H1 (cell line): Measurements from ENCODE around the gene CDC42SE1. TPM values are rescaled to one million over a fixed set of nuclear protein-coding genes. Genes with fewer than 3 reads are reported as not detected.

ENCODE experiments used
- BCL11A ChIP-seq, 2 experiments: IDR thresholded peaks; one replicate each; pipeline ENCODE4 v1.6.1; 2011; ENCODE audit warnings: low read depth in 2 of 2, low read length in 2 of 2, mild to moderate bottlenecking in 2 of 2
- CHD7 ChIP-seq: fragments of 300-600 bp; sonication (generic); IDR thresholded peaks from 2 replicates; pipeline ENCODE4 v1.7.1; 2012; ENCODE audit warnings: low read length, moderate library complexity, mild to moderate bottlenecking, inconsistent platforms; ENCODE audit not compliant: insufficient replicate concordance
- KDM5A ChIP-seq: fragments of 200-600 bp; IDR thresholded peaks from 2 replicates; pipeline ENCODE4 v1.7.1; 2012; ENCODE audit warnings: mild to moderate bottlenecking, low read length, inconsistent platforms, mixed read lengths
- RBBP5 ChIP-seq: IDR thresholded peaks from 2 replicates; pipeline ENCODE4 v1.7.1; 2012; ENCODE audit warnings: low read depth, mild to moderate bottlenecking, inconsistent platforms, low read length, moderate library complexity, borderline replicate concordance
- SP2 ChIP-seq: IDR thresholded peaks from 2 replicates; pipeline ENCODE4 v1.6.1; 2012; ENCODE audit warnings: mild to moderate bottlenecking, low read length, inconsistent platforms
- TAF7 ChIP-seq: optimal IDR thresholded peaks from 2 replicates; pipeline ENCODE3; 2011; ENCODE audit warnings: low read depth, mild to moderate bottlenecking, inconsistent platforms, low read length, moderate library complexity, borderline replicate concordance
- polyA plus RNA-seq, 7 experiments: library from polyadenylated mRNA; depleted of rRNA in 3 of 7; stranded (reverse) in 5 of 7; unstranded in 2 of 7; fragments of >200 nt in 5 of 7; fragments of 200-250 nt in 2 of 7; gene quantifications; 1 replicate in 5 of 7; 2 replicates in 1 of 7; 4 replicates in 1 of 7; pipeline versions ENCODE4 v1.2.1 to v1.2.3, GENCODE V29; 2011 to 2013; ENCODE audit warnings: missing spikeins in 2 of 7, mixed read lengths in 2 of 7
- total RNA-seq: library from RNA; stranded (reverse); fragmentation: NEBNext Ultra II Directional; extraction: Animal tissue kit (Norgen Biotek cat#: 25700); gene quantifications from 2 replicates; pipeline ENCODE4 v1.2.1, GENCODE V29; 2021
- TF ChIP-seq, protein P1 (sequence below), 3 experiments: IDR thresholded peaks; 1 replicate in 2 of 3; 2 replicates in 1 of 3; pipeline versions ENCODE4 v1.5.1 to v1.6.1; 2011; ENCODE audit warnings: low read length in 3 of 3, mild to moderate bottlenecking in 3 of 3, inconsistent platforms in 2 of 3, low read depth in 1 of 3, moderate library complexity in 1 of 3; ENCODE audit not compliant: insufficient read depth in 1 of 3; ENCODE audit errors: control extremely low read depth in 1 of 3

CDC42SE1 gene
- total and polyA plus RNA-seq, 2 of the 8 experiments (the other 6 are each of a cell fraction or from before 2014, with no cell fraction given): 30.5 to 74.1 TPM

GRCh38 chr1:151060007-151060656, 710 bp upstream of the CDC42SE1 start, which contains the start of gene MLLT11 (continued):
- no peak for TF ChIP-seq BCL11A (IDR thresholded peaks at IDR 0.05; ENCODE audit: low read depth in 2 of 2, low read length in 2 of 2)
- peak; percentile 58 for TF ChIP-seq TAF7
- TF ChIP-seq, protein P1, sequence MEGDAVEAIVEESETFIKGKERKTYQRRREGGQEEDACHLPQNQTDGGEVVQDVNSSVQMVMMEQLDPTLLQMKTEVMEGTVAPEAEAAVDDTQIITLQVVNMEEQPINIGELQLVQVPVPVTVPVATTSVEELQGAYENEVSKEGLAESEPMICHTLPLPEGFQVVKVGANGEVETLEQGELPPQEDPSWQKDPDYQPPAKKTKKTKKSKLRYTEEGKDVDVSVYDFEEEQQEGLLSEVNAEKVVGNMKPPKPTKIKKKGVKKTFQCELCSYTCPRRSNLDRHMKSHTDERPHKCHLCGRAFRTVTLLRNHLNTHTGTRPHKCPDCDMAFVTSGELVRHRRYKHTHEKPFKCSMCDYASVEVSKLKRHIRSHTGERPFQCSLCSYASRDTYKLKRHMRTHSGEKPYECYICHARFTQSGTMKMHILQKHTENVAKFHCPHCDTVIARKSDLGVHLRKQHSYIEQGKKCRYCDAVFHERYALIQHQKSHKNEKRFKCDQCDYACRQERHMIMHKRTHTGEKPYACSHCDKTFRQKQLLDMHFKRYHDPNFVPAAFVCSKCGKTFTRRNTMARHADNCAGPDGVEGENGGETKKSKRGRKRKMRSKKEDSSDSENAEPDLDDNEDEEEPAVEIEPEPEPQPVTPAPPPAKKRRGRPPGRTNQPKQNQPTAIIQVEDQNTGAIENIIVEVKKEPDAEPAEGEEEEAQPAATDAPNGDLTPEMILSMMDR (IDR thresholded peaks at IDR 0.05; ENCODE audit: control extremely low read depth in 1 of 3, insufficient read depth in 1 of 3, low read depth in 1 of 3, low read length in 3 of 3): no peak
- no peak; the same call in 1 of the 2 replicates for TF ChIP-seq RBBP5
- TF ChIP-seq CHD7: no peak
- no peak for TF ChIP-seq SP2
- no peak for TF ChIP-seq KDM5A
